GM23338 (cell line): ENCODE results near the gene KCNQ5.

Source experiments
- CREB1 ChIP-seq: fragments of 250-450 bp; sonication (Bioruptor Pico); IDR thresholded peaks from 2 replicates; pipeline ENCODE4 v1.5.0; 2020; ENCODE audit warnings: low read depth, mild to moderate bottlenecking, moderate library complexity
- CTCF ChIP-seq, 2 experiments: fragments of 200-600 bp in 1 of 2; sonication (generic) in 1 of 2; conservative IDR thresholded peaks; 2 replicates each; pipeline versions ENCODE4 v1.5.1 to v1.6.1; 2016 to 2017; ENCODE audit warnings: antibody characterized with exemption in 2 of 2, low read depth in 2 of 2, mild to moderate bottlenecking in 2 of 2, moderate library complexity in 1 of 2
- EZH2 ChIP-seq: fragments of 200-600 bp; sonication (generic); IDR thresholded peaks from one replicate; pipeline ENCODE4 v1.8.0; 2017; ENCODE audit warnings: antibody characterized with exemption, mild to moderate bottlenecking, low read depth; ENCODE audit not compliant: unreplicated experiment
- EZH2phosphoT487 ChIP-seq: fragments of 200-600 bp; sonication (generic); IDR thresholded peaks from one replicate; pipeline ENCODE4 v1.8.1; 2018; ENCODE audit warnings: antibody characterized with exemption; ENCODE audit not compliant: unreplicated experiment
- JUNB ChIP-seq: IDR thresholded peaks from one replicate; pipeline ENCODE4 v1.6.1; 2016; ENCODE audit warnings: antibody characterized with exemption; ENCODE audit not compliant: unreplicated experiment
- NANOG ChIP-seq: IDR thresholded peaks from 2 replicates; pipeline ENCODE4 v1.6.1; 2016; ENCODE audit warnings: antibody characterized with exemption, borderline replicate concordance
- POLR2AphosphoS5 ChIP-seq: IDR thresholded peaks from 2 replicates; pipeline ENCODE4 v1.6.1; 2016; ENCODE audit warnings: antibody characterized with exemption, low read depth
- TF ChIP-seq, protein P1 (sequence below): IDR thresholded peaks from one replicate; pipeline ENCODE4 v1.6.1; 2018; ENCODE audit warnings: antibody characterized with exemption; ENCODE audit not compliant: unreplicated experiment

DNA sequence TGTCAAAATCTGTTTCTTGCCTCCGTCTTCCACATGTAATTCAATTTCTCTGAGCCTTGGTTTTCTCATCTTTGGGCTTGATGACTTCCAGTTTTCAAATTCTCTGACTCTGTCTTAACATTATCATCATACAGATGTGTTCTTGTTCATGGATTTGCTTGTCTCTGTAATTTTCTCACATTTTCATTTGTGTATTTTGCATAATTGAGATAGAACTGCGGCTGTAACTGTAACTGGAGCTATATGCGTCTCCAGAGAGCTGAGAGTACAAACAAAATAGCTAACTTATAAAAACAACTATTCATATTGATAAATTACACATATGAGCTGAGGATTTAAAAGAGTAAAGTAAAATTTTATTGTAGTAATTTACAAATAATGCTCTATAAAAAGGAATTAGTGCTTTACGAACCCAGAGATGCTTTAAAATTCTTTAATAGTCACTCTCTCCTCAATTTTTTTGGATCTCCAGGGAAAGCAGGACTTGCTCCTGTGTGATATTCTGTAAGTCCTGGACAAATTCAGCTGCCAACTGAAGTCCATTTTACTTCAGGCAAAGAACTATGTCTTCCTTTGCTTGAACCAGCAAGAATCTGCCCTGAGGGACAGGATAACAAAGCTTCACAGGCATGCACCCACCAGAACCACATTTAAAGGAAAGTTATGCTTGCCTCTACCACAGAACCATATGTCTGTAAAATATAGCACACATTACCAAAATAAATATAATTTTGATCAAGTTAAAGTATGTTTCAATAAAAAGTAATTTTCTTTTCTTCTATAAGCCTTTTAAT is 315.1 kb downstream of the KCNQ5 start:
- no peak for TF ChIP-seq POLR2AphosphoS5
- no peak for TF ChIP-seq CTCF (conservative IDR thresholded peaks at IDR 0.05; ENCODE audit: low read depth in 2 of 2)
- TF ChIP-seq JUNB, result no peak
- TF ChIP-seq, protein P1, sequence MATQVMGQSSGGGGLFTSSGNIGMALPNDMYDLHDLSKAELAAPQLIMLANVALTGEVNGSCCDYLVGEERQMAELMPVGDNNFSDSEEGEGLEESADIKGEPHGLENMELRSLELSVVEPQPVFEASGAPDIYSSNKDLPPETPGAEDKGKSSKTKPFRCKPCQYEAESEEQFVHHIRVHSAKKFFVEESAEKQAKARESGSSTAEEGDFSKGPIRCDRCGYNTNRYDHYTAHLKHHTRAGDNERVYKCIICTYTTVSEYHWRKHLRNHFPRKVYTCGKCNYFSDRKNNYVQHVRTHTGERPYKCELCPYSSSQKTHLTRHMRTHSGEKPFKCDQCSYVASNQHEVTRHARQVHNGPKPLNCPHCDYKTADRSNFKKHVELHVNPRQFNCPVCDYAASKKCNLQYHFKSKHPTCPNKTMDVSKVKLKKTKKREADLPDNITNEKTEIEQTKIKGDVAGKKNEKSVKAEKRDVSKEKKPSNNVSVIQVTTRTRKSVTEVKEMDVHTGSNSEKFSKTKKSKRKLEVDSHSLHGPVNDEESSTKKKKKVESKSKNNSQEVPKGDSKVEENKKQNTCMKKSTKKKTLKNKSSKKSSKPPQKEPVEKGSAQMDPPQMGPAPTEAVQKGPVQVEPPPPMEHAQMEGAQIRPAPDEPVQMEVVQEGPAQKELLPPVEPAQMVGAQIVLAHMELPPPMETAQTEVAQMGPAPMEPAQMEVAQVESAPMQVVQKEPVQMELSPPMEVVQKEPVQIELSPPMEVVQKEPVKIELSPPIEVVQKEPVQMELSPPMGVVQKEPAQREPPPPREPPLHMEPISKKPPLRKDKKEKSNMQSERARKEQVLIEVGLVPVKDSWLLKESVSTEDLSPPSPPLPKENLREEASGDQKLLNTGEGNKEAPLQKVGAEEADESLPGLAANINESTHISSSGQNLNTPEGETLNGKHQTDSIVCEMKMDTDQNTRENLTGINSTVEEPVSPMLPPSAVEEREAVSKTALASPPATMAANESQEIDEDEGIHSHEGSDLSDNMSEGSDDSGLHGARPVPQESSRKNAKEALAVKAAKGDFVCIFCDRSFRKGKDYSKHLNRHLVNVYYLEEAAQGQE, result no peak
- no peak for TF ChIP-seq CREB1
- TF ChIP-seq NANOG, result no peak
- TF ChIP-seq EZH2phosphoT487, result no peak
- no peak for TF ChIP-seq EZH2
